Kidney glomerular epithelial cell (primary cell): ENCODE measurements around the gene RPS26.
"Not testable (repeated sequence)": the region's sequence is repeated elsewhere in the genome, so short reads cannot be mapped to it uniquely, and the experiment has no call there.

Experiments
- DNase-seq: peaks from one replicate; lab custom pipeline; 2025; lab: John Stamatoyannopoulos, UW

RPS26 gene

GRCh38 chr12:56021889-56022497 lies 19.7 kb upstream of the RPS26 start:
- DNase-seq, result no peak

- no peak for DNase-seq
Measured at GRCh38 chr12:56028511-56029165, 13.1 kb upstream of the RPS26 start.

- no peak for DNase-seq
Measured at GRCh38 chr12:56029166-56029519, 12.6 kb upstream of the RPS26 start.

GRCh38 chr12:56029666-56030293 lies 11.9 kb upstream of the RPS26 start:
- DNase-seq, result peak; percentile 42

GRCh38 chr12:56031987-56032386 lies 9.7 kb upstream of the RPS26 start:
- no peak for DNase-seq

GRCh38 chr12:56034586-56035332 lies 7.0 kb upstream of the RPS26 start:
- DNase-seq, result no peak

- DNase-seq, result no peak
Measured at GRCh38 chr12:56037161-56037560, 4.6 kb upstream of the RPS26 start.

- DNase-seq, result no peak
Measured at GRCh38 chr12:56038022-56038655, 3.6 kb upstream of the RPS26 start.

GRCh38 chr12:56040151-56040550 lies 1.6 kb upstream of the RPS26 start:
- DNase-seq, result no peak

- no peak for DNase-seq
Measured at GRCh38 chr12:56040963-56041551, 661 bp upstream of the RPS26 start.

- not testable (repeated sequence) for DNase-seq
Measured at GRCh38 chr12:56042430-56042813, 704 bp downstream of the RPS26 start.

- no peak for DNase-seq
Measured at GRCh38 chr12:56042843-56043242, 1.1 kb downstream of the RPS26 start.

GRCh38 chr12:56046027-56046780 lies 4.5 kb downstream of the RPS26 start:
- DNase-seq, result no peak

GRCh38 chr12:56053407-56053893 lies 11.7 kb downstream of the RPS26 start:
- no peak for DNase-seq

GRCh38 chr12:56059964-56060363 lies 18.2 kb downstream of the RPS26 start:
- not testable (repeated sequence) for DNase-seq

- no peak for DNase-seq
Measured at GRCh38 chr12:56061982-56062381, 20.3 kb downstream of the RPS26 start.

- DNase-seq, result no peak
Measured at GRCh38 chr12:56062996-56063395, 21.3 kb downstream of the RPS26 start.

GRCh38 chr12:56071648-56072047 lies 29.9 kb downstream of the RPS26 start:
- DNase-seq, result no peak

GRCh38 chr12:56074396-56074795 lies 32.7 kb downstream of the RPS26 start:
- DNase-seq, result no peak

GRCh38 chr12:56077966-56078365 lies 36.2 kb downstream of the RPS26 start:
- not testable (repeated sequence) for DNase-seq

- DNase-seq, result no peak
Measured at GRCh38 chr12:56078427-56078826, 36.7 kb downstream of the RPS26 start.
